WERI-Rb-1 (cell line): ENCODE data around the gene HNRNPU.
A peak's percentile ranks its signal among the peaks of the same experiment; 100 is the strongest.

ENCODE experiments used
- DNase-seq: peaks from one replicate; pipeline ENCODE4 v3.0.0-alpha.2; 2020
- H3K27ac ChIP-seq: fragments of 250-450 bp; sonication (Bioruptor Pico); 2 replicates; pipeline ENCODE4 v1.5.1; 2020; ENCODE audit warnings: mild to moderate bottlenecking, moderate library complexity
- H3K27me3 ChIP-seq: fragments of 250-450 bp; sonication (Bioruptor Pico); 2 replicates; pipeline ENCODE4 v1.5.1; 2021; ENCODE audit warnings: mild to moderate bottlenecking, low read depth, moderate library complexity; ENCODE audit not compliant: insufficient read depth, severe bottlenecking
- H3K36me3 ChIP-seq: fragments of 250-450 bp; sonication (Bioruptor Pico); 2 replicates; pipeline ENCODE4 v1.5.1; 2020; ENCODE audit warnings: mild to moderate bottlenecking, moderate library complexity
- H3K4me3 ChIP-seq: 2 replicates; pipeline ENCODE4 v1.5.1; 2011; ENCODE audit warnings: low read depth, mild to moderate bottlenecking, control low read depth, low read length
- H3K9me3 ChIP-seq: fragments of 250-450 bp; sonication (Bioruptor Pico); 2 replicates; pipeline ENCODE4 v1.5.1; 2021; ENCODE audit warnings: mild to moderate bottlenecking, moderate library complexity; ENCODE audit not compliant: severe bottlenecking
- CTCF ChIP-seq: IDR thresholded peaks from 2 replicates; pipeline ENCODE4 v1.5.1; 2011; ENCODE audit warnings: low read depth, mild to moderate bottlenecking, control low read depth, inconsistent platforms, low read length

HNRNPU gene

GRCh38 chr1:244841273-244841927 is 22.9 kb downstream of the HNRNPU start:
- H3K36me3 ChIP-seq = peaks cover 77% of the 10 kb centered on the region
- DNase-seq = no peak
- no peaks in the 10 kb centered on the region for H3K9me3 ChIP-seq
- no peak overlapping the region for H3K4me3 ChIP-seq
- TF ChIP-seq CTCF = no peak
- no peaks in the 10 kb centered on the region for H3K27me3 ChIP-seq
- no peak overlapping the region for H3K27ac ChIP-seq

GRCh38 chr1:244840219-244840794 is 24.0 kb downstream of the HNRNPU start:
- no peaks in the 10 kb centered on the region for H3K9me3 ChIP-seq
- TF ChIP-seq CTCF = no peak
- peaks cover 66% of the 10 kb centered on the region for H3K36me3 ChIP-seq
- H3K4me3 ChIP-seq = no peak overlapping the region
- DNase-seq = no peak
- no peaks in the 10 kb centered on the region for H3K27me3 ChIP-seq
- H3K27ac ChIP-seq = no peak overlapping the region

GRCh38 chr1:244839656-244840055 is 24.7 kb downstream of the HNRNPU start:
- no peaks in the 10 kb centered on the region for H3K27me3 ChIP-seq
- peaks cover 60% of the 10 kb centered on the region for H3K36me3 ChIP-seq
- no peak overlapping the region for H3K27ac ChIP-seq
- DNase-seq = no peak
- TF ChIP-seq CTCF = no peak
- no peaks in the 10 kb centered on the region for H3K9me3 ChIP-seq
- H3K4me3 ChIP-seq = no peak overlapping the region

- Histone ChIP-seq H3K36me3 (peaks cover 41% of the 10 kb centered on the region), H3K4me3 (no peak overlapping the region), H3K27ac (no peak overlapping the region), H3K9me3 (no peaks in the 10 kb centered on the region), H3K27me3 (no peaks in the 10 kb centered on the region)
- TF ChIP-seq CTCF = no peak
- DNase-seq = no peak
Observed at GRCh38 chr1:244837597-244838258, 26.6 kb downstream of the HNRNPU start.

- H3K9me3 ChIP-seq = no peaks in the 10 kb centered on the region
- no peak for DNase-seq
- H3K27me3 ChIP-seq = no peaks in the 10 kb centered on the region
- no peak for TF ChIP-seq CTCF
- peak overlapping the region; percentile 86 for H3K4me3 ChIP-seq
- H3K27ac ChIP-seq = peak overlapping the region; percentile 99
- H3K36me3 ChIP-seq = peaks cover 29% of the 10 kb centered on the region
Observed at GRCh38 chr1:244836584-244836983, 27.8 kb downstream of the HNRNPU start.
